KMS-11 (cell line): ENCODE results near the gene RAP1B.
"Not testable (repeated sequence)": the region's sequence is repeated elsewhere in the genome, so short reads cannot be mapped to it uniquely, and the experiment has no call there.

Source experiments
- H2AFZ ChIP-seq: fragments of 200-600 bp; sonication (generic); 2 replicates; pipeline ENCODE4 v1.6.1; 2016; ENCODE audit warnings: antibody characterized with exemption, mixed run types, low read depth
- H3K27ac ChIP-seq: fragments of 200-600 bp; sonication (generic); 2 replicates; pipeline ENCODE4 v1.6.1; 2016; ENCODE audit warnings: mild to moderate bottlenecking, mixed run types
- H3K27me3 ChIP-seq: fragments of 200-600 bp; sonication (generic); 2 replicates; pipeline ENCODE4 v1.6.1; 2017; ENCODE audit warnings: mild to moderate bottlenecking, low read depth, mixed run types, moderate library complexity; ENCODE audit not compliant: insufficient read depth
- H3K36me3 ChIP-seq: fragments of 200-600 bp; sonication (generic); 2 replicates; pipeline ENCODE4 v1.6.1; 2017; ENCODE audit warnings: mild to moderate bottlenecking, mixed run types; ENCODE audit not compliant: insufficient read depth
- H3K4me1 ChIP-seq: fragments of 200-600 bp; sonication (generic); 2 replicates; pipeline ENCODE4 v1.6.1; 2016; ENCODE audit warnings: mild to moderate bottlenecking, low read depth, mixed run types; ENCODE audit not compliant: poor library complexity, severe bottlenecking
- H3K4me2 ChIP-seq: fragments of 200-600 bp; sonication (generic); 2 replicates; pipeline ENCODE4 v1.7.0; 2016; ENCODE audit warnings: mild to moderate bottlenecking, mixed run types
- H3K4me3 ChIP-seq: fragments of 200-600 bp; sonication (generic); IDR thresholded peaks from 2 replicates; pipeline ENCODE4 v1.6.1; 2017; ENCODE audit warnings: low read depth, low read length, mixed read lengths; ENCODE audit not compliant: insufficient read depth
- H3K79me2 ChIP-seq: fragments of 200-600 bp; sonication (generic); 2 replicates; pipeline ENCODE4 v1.6.1; 2016; ENCODE audit warnings: low read depth, mixed run types; ENCODE audit not compliant: insufficient read depth
- H3K9ac ChIP-seq: fragments of 200-600 bp; sonication (generic); 2 replicates; pipeline ENCODE4 v1.6.1; 2016; ENCODE audit warnings: mild to moderate bottlenecking, mixed run types
- H4K20me1 ChIP-seq: fragments of 200-600 bp; sonication (generic); 2 replicates; pipeline ENCODE4 v1.6.1; 2016; ENCODE audit warnings: mild to moderate bottlenecking, mixed run types; ENCODE audit not compliant: insufficient read depth
- CTCF ChIP-seq: fragments of 200-600 bp; sonication (generic); conservative IDR thresholded peaks from 2 replicates; pipeline ENCODE4 v1.6.1; 2017; ENCODE audit warnings: low read depth, mild to moderate bottlenecking, antibody characterized with exemption, low read length, moderate library complexity, mixed read lengths

Gene RAP1B

GRCh38 chr12:68632486-68632885 lies 21.8 kb downstream of the RAP1B start:
- no peak overlapping the region for H2AFZ ChIP-seq
- H3K27ac ChIP-seq = no peak overlapping the region
- TF ChIP-seq CTCF = no peak
- H4K20me1 ChIP-seq = peaks cover 28% of the 10 kb centered on the region
- no peaks in the 10 kb centered on the region for H3K36me3 ChIP-seq
- H3K4me1 ChIP-seq = peaks cover 83% of the 10 kb centered on the region
- H3K4me3 ChIP-seq = no peak overlapping the region
- H3K27me3 ChIP-seq = no peaks in the 10 kb centered on the region
- H3K4me2 ChIP-seq = no peak overlapping the region
- no peak overlapping the region for H3K9ac ChIP-seq
- peaks cover 100% of the 10 kb centered on the region for H3K79me2 ChIP-seq

- H3K27me3 ChIP-seq = no peaks in the 10 kb centered on the region
- no peak overlapping the region for H3K9ac ChIP-seq
- H4K20me1 ChIP-seq = peaks cover 29% of the 10 kb centered on the region; the same call in 1 of the 2 replicates
- no peak overlapping the region for H2AFZ ChIP-seq
- H3K27ac ChIP-seq = no peak overlapping the region
- H3K4me1 ChIP-seq = peaks cover 78% of the 10 kb centered on the region
- peaks cover 99% of the 10 kb centered on the region for H3K79me2 ChIP-seq
- no peak overlapping the region for H3K4me2 ChIP-seq
- H3K4me3 ChIP-seq = no peak overlapping the region
- no peaks in the 10 kb centered on the region for H3K36me3 ChIP-seq
- TF ChIP-seq CTCF = no peak
These were observed 23.2 kb downstream of the RAP1B start for GRCh38 chr12:68633614-68634558.

GRCh38 chr12:68636268-68636667 lies 25.6 kb downstream of the RAP1B start:
- Histone ChIP-seq H4K20me1 (peaks cover 35% of the 10 kb centered on the region), H2AFZ (no peak overlapping the region), H3K79me2 (peaks cover 97% of the 10 kb centered on the region), H3K4me3 (no peak overlapping the region), H3K27me3 (no peaks in the 10 kb centered on the region), H3K4me1 (peaks cover 78% of the 10 kb centered on the region), H3K9ac (no peak overlapping the region), H3K4me2 (no peak overlapping the region), H3K27ac (no peak overlapping the region), H3K36me3 (no peaks in the 10 kb centered on the region)
- no peak for TF ChIP-seq CTCF

GRCh38 chr12:68637439-68637838 lies 26.7 kb downstream of the RAP1B start:
- H3K27ac ChIP-seq = not testable (repeated sequence)

GRCh38 chr12:68638171-68638570 lies 27.5 kb downstream of the RAP1B start:
- H3K9ac ChIP-seq = no peak overlapping the region
- H4K20me1 ChIP-seq = peaks cover 46% of the 10 kb centered on the region
- no peak overlapping the region for H3K27ac ChIP-seq
- H3K27me3 ChIP-seq = no peaks in the 10 kb centered on the region
- no peaks in the 10 kb centered on the region for H3K36me3 ChIP-seq
- no peak overlapping the region for H2AFZ ChIP-seq
- peaks cover 97% of the 10 kb centered on the region for H3K79me2 ChIP-seq
- H3K4me3 ChIP-seq = no peak overlapping the region
- peaks cover 83% of the 10 kb centered on the region for H3K4me1 ChIP-seq
- H3K4me2 ChIP-seq = no peak overlapping the region
- no peak for TF ChIP-seq CTCF

More at GRCh38 chr12:68637439-68637838, 26.7 kb downstream of the RAP1B start:
- not testable (repeated sequence) for H3K4me3 ChIP-seq, H3K4me2 ChIP-seq, H3K27me3 ChIP-seq, H3K9ac ChIP-seq, H2AFZ ChIP-seq, H3K36me3 ChIP-seq
- Histone ChIP-seq H3K79me2 (peaks cover 97% of the 10 kb centered on the region), H4K20me1 (peaks cover 44% of the 10 kb centered on the region), H3K4me1 (peaks cover 79% of the 10 kb centered on the region)
